ENCODE results near the gene NOL4L.

Gene NOL4L

GRCh38 chr20:32562495-32562911, 22.6 kb downstream of the NOL4L start:
- Histone ChIP-seq H3K27me3 (peaks cover 31% of the 10 kb centered on the region), H3K27ac (no peak overlapping the region), H3K9me3 (no peaks in the 10 kb centered on the region), H3K4me3 (ENCODE audit: low read depth in 1 of 2, low read length in 1 of 2) (no peak overlapping the region), H3K36me3 (no peaks in the 10 kb centered on the region), H3K4me1 (ENCODE audit: control insufficient read depth in 1 of 2, insufficient read depth in 1 of 2, low read depth in 1 of 2, low read length in 1 of 2) (peaks cover 9 to 10% of the 10 kb centered on the region in 2 experiments)
- no peak for TF ChIP-seq CTCF (IDR thresholded peaks at IDR 0.05)

GRCh38 chr20:32560989-32561830, 23.9 kb downstream of the NOL4L start:
- Histone ChIP-seq H3K4me3 (ENCODE audit: low read depth in 1 of 2, low read length in 1 of 2) (no peak overlapping the region), H3K4me1 (ENCODE audit: control insufficient read depth in 1 of 2, insufficient read depth in 1 of 2, low read depth in 1 of 2, low read length in 1 of 2) (peaks cover 9 to 10% of the 10 kb centered on the region in 2 experiments), H3K36me3 (no peaks in the 10 kb centered on the region), H3K27ac (no peak overlapping the region), H3K27me3 (peaks cover 31% of the 10 kb centered on the region), H3K9me3 (no peaks in the 10 kb centered on the region)
- no peak for TF ChIP-seq CTCF (IDR thresholded peaks at IDR 0.05)

GRCh38 chr20:32560482-32560988, 24.6 kb downstream of the NOL4L start:
- Histone ChIP-seq H3K4me3 (ENCODE audit: low read depth in 1 of 2, low read length in 1 of 2) (no peak overlapping the region), H3K36me3 (no peaks in the 10 kb centered on the region), H3K4me1 (ENCODE audit: control insufficient read depth in 1 of 2, insufficient read depth in 1 of 2, low read depth in 1 of 2, low read length in 1 of 2) (peaks cover 9 to 10% of the 10 kb centered on the region in 2 experiments), H3K27me3 (peaks cover 31% of the 10 kb centered on the region), H3K27ac (no peak overlapping the region), H3K9me3 (no peaks in the 10 kb centered on the region)
- TF ChIP-seq CTCF (IDR thresholded peaks at IDR 0.05), result no peak

- H3K9me3 ChIP-seq, result no peaks in the 10 kb centered on the region
- H3K4me3 ChIP-seq (ENCODE audit: low read depth in 1 of 2, low read length in 1 of 2), result no peak overlapping the region
- H3K36me3 ChIP-seq, result no peaks in the 10 kb centered on the region
- H3K4me1 ChIP-seq (ENCODE audit: control insufficient read depth in 1 of 2, insufficient read depth in 1 of 2, low read depth in 1 of 2, low read length in 1 of 2), result peaks cover 3 to 4% of the 10 kb centered on the region in 2 experiments
- peaks cover 31% of the 10 kb centered on the region for H3K27me3 ChIP-seq
- H3K27ac ChIP-seq, result no peak overlapping the region
- no peak for TF ChIP-seq CTCF (IDR thresholded peaks at IDR 0.05)
Observed at GRCh38 chr20:32559753-32560380, 25.3 kb downstream of the NOL4L start.

- Histone ChIP-seq H3K4me3 (ENCODE audit: low read depth in 1 of 2, low read length in 1 of 2) (no peak overlapping the region), H3K27me3 (peaks cover 31% of the 10 kb centered on the region), H3K36me3 (no peaks in the 10 kb centered on the region), H3K4me1 (ENCODE audit: control insufficient read depth in 1 of 2, insufficient read depth in 1 of 2, low read depth in 1 of 2, low read length in 1 of 2) (no peaks in the 10 kb centered on the region), H3K9me3 (no peaks in the 10 kb centered on the region), H3K27ac (no peak overlapping the region)
- TF ChIP-seq CTCF (IDR thresholded peaks at IDR 0.05), result no peak
Observed at GRCh38 chr20:32559205-32559752, 25.9 kb downstream of the NOL4L start.
